HEK293T (cell line): ENCODE results near the gene TBK1.
"Not testable (repeated sequence)": the region's sequence is repeated elsewhere in the genome, so short reads cannot be mapped to it uniquely, and the experiment has no call there.

Experiments
- CTCF ChIA-PET: fragments of 350-600 bp; formaldehyde crosslinking; extraction: SDS; loops from one replicate; lab custom pipeline; 2021; ENCODE audit warnings: antibody characterized with exemption, inconsistent platforms; lab: Yijun Ruan, JAX
- POLR2A ChIA-PET: fragments of 350-600 bp; formaldehyde crosslinking; extraction: SDS; loops from one replicate; lab custom pipeline; 2020; ENCODE audit warnings: antibody characterized with exemption, inconsistent platforms; lab: Yijun Ruan, JAX
- DNase-seq: peaks from one replicate; pipeline ENCODE4 v3.0.0; 2012; ENCODE audit warnings: mixed read lengths; ENCODE audit errors: extremely low spot score
- ARNT ChIP-seq: fragments of 450-650 bp; IDR thresholded peaks from 2 replicates; pipeline ENCODE4 v1.6.1; 2017; ENCODE audit warnings: mild to moderate bottlenecking
- BHLHE40 ChIP-seq: fragments of 450-650 bp; IDR thresholded peaks from 2 replicates; pipeline ENCODE4 v1.6.1; 2016; ENCODE audit warnings: mild to moderate bottlenecking, moderate library complexity, borderline replicate concordance
- CTBP1 ChIP-seq: fragments of 450-650 bp; IDR thresholded peaks from 2 replicates; pipeline ENCODE4 v1.6.1; 2016; ENCODE audit warnings: borderline replicate concordance
- ELF4 ChIP-seq: fragments of 450-650 bp; IDR thresholded peaks from 2 replicates; pipeline ENCODE4 v1.6.1; 2017; ENCODE audit warnings: antibody characterized with exemption
- FOXA1 ChIP-seq: fragments of 450-650 bp; IDR thresholded peaks from 2 replicates; pipeline ENCODE4 v1.6.1; 2016; ENCODE audit warnings: mild to moderate bottlenecking
- FOXK2 ChIP-seq: fragments of 450-650 bp; IDR thresholded peaks from 2 replicates; pipeline ENCODE4 v1.6.1; 2016; ENCODE audit warnings: mild to moderate bottlenecking
- FOXM1 ChIP-seq: fragments of 450-650 bp; IDR thresholded peaks from 2 replicates; pipeline ENCODE4 v1.6.1; 2017; ENCODE audit warnings: mild to moderate bottlenecking, borderline replicate concordance
- HDGF ChIP-seq: fragments of 450-650 bp; IDR thresholded peaks from 2 replicates; pipeline ENCODE4 v1.6.1; 2017; ENCODE audit warnings: antibody characterized with exemption, borderline replicate concordance
- LEF1 ChIP-seq: fragments of 450-650 bp; IDR thresholded peaks from 2 replicates; pipeline ENCODE4 v1.6.1; 2017; ENCODE audit warnings: mild to moderate bottlenecking, borderline replicate concordance
- NFRKB ChIP-seq: fragments of 450-650 bp; IDR thresholded peaks from 2 replicates; pipeline ENCODE4 v1.6.1; 2016; ENCODE audit warnings: mild to moderate bottlenecking, moderate library complexity
- SP1 ChIP-seq: fragments of 450-650 bp; IDR thresholded peaks from 2 replicates; pipeline ENCODE4 v1.6.1; 2017
- SUZ12 ChIP-seq: fragments of 450-650 bp; IDR thresholded peaks from 2 replicates; pipeline ENCODE4 v1.6.1; 2016; ENCODE audit warnings: mild to moderate bottlenecking
- TARDBP ChIP-seq: fragments of 450-650 bp; IDR thresholded peaks from 2 replicates; pipeline ENCODE4 v1.6.1; 2016
- ZNF384 ChIP-seq: fragments of 450-650 bp; IDR thresholded peaks from 2 replicates; pipeline ENCODE4 v1.6.1; 2016
- TF ChIP-seq, protein P1 (sequence below): fragments of 450-650 bp; IDR thresholded peaks from 2 replicates; pipeline ENCODE4 v1.6.1; 2016

TBK1 gene

GRCh38 chr12:64518396-64518795 is 66.5 kb downstream of the TBK1 start:
- no peak for TF ChIP-seq ARNT
- TF ChIP-seq LEF1 = no peak
- no peak for TF ChIP-seq CTBP1
- CTCF ChIA-PET = no interaction called here
- no peak for DNase-seq
- POLR2A ChIA-PET = no interaction called here

- DNase-seq = no peak
- TF ChIP-seq LEF1 (no peak), SP1 (no peak), TARDBP (no peak), BHLHE40 (no peak), CTBP1 (no peak)
- POLR2A ChIA-PET = interaction anchor here (0.6 kb wide), 1 partner anchor 83 kb away, joined by 3 read pairs; no protein-coding TSS in a partner anchor
- CTCF ChIA-PET = interaction anchor here (0.6 kb wide), 1 partner anchor 9 kb away, joined by 3 read pairs; no protein-coding TSS in a partner anchor
Observed at GRCh38 chr12:64521833-64522232, 69.9 kb downstream of the TBK1 start.

DNA sequence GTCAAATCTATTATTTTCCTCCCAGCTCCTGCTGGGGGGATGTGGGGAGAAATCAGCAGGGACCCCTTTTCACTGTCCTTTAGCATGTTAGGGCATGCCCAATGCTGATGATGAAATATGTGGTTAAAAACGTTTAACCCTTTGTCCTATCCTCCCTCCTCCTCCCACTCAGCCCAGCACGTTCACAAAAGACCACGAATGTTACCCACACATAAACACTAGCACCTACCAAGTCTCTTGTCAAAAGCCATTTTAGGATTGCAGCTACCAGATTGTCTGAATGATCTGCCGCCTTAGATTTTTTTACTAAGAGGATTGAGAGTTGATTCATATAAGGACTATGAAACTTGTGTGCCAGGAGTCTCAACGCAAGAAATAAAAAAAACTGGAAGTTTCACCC is 70.4 kb downstream of the TBK1 start:
- ChIA-PET CTCF (interaction anchor here (0.6 kb wide), 1 partner anchor 9 kb away, joined by 3 read pairs; no protein-coding TSS in a partner anchor), POLR2A (no interaction called here)
- DNase-seq = no peak
- TF ChIP-seq SP1 (no peak), HDGF (no peak), NFRKB (no peak), FOXA1 (no peak), LEF1 (no peak), CTBP1 (no peak), TARDBP (no peak), FOXK2 (no peak)
- TF ChIP-seq, protein P1, sequence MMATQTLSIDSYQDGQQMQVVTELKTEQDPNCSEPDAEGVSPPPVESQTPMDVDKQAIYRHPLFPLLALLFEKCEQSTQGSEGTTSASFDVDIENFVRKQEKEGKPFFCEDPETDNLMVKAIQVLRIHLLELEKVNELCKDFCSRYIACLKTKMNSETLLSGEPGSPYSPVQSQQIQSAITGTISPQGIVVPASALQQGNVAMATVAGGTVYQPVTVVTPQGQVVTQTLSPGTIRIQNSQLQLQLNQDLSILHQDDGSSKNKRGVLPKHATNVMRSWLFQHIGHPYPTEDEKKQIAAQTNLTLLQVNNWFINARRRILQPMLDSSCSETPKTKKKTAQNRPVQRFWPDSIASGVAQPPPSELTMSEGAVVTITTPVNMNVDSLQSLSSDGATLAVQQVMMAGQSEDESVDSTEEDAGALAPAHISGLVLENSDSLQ = no peak

- no peak for DNase-seq
- TF ChIP-seq BHLHE40 (no peak), FOXA1 (no peak), SUZ12 (no peak), ARNT (no peak), LEF1 (no peak)
- POLR2A ChIA-PET = no interaction called here
- CTCF ChIA-PET = interaction anchor here (1.2 kb wide), 1 partner anchor 11 kb away, joined by 5 read pairs; no protein-coding TSS in a partner anchor
Observed at GRCh38 chr12:64522807-64523206, 70.9 kb downstream of the TBK1 start.

- CTCF ChIA-PET = interaction anchor here (0.7 to 1.2 kb wide), 2 partner anchors 10 to 23 kb away, joined by 3 to 5 read pairs; no protein-coding TSS in a partner anchor
- POLR2A ChIA-PET, DNase-seq: not testable (repeated sequence)
Observed at GRCh38 chr12:64523565-64524444, 71.9 kb downstream of the TBK1 start.

GRCh38 chr12:64525461-64526160 is 73.7 kb downstream of the TBK1 start:
- TF ChIP-seq, protein P1 = no peak
- TF ChIP-seq FOXM1 = no peak
- TF ChIP-seq FOXA1 = no peak
- no peak for TF ChIP-seq TARDBP
- TF ChIP-seq CTBP1 = no peak
- TF ChIP-seq ARNT = no peak
- no peak for TF ChIP-seq NFRKB
- TF ChIP-seq ELF4 = no peak
- no peak for TF ChIP-seq FOXK2
- ChIA-PET POLR2A (no interaction called here), CTCF (no interaction called here)
- DNase-seq = no peak

- TF ChIP-seq ZNF384 = no peak
- TF ChIP-seq CTBP1 = no peak
- no peak for TF ChIP-seq ELF4
- no peak for TF ChIP-seq NFRKB
- no peak for TF ChIP-seq BHLHE40
- TF ChIP-seq, protein P1 = no peak
- TF ChIP-seq TARDBP = no peak
- ChIA-PET POLR2A (no interaction called here), CTCF (no interaction called here)
- no peak for DNase-seq
Observed at GRCh38 chr12:64526859-64527258, 74.9 kb downstream of the TBK1 start.
